GM21526 (cell line): ENCODE data around the gene ZNF215.
"Not testable (repeated sequence)": the region's sequence is repeated elsewhere in the genome, so short reads cannot be mapped to it uniquely, and the experiment has no call there.

Source experiments
- ATAC-seq: cut with Tn5 transposase; IDR thresholded peaks from one replicate; pipeline ENCODE4 v1.9.1; 2021; ENCODE audit warnings: moderate library complexity; ENCODE audit not compliant: unreplicated experiment, low FRiP score

ZNF215 gene

DNA sequence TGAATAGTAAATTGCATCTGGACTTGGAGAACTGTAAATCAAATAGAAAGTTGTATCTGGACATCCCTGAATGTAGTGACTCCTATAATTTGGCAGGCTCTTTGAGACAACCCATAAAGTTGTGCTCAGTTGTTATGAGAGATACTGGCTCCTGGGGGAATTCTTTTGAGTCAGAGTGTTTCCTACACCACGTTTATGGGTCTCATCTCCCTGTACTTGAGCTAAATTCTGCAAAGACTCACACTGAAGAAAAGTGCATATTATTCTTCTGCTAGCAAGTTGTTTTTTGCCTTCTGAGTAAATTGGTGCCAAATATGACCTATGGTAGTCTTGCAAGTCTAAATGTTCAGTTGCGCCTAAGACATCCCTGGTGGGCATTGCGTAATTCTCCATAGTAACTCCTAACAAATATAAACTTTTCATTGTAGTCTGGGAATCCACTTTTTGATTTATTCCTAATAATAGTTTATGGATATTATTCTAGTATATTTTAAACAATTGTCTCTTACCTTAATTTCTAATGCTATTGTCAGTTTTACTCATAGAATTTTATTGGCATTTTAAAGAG is 5.0 kb downstream of the ZNF215 start:
- ATAC-seq: no peak

DNA sequence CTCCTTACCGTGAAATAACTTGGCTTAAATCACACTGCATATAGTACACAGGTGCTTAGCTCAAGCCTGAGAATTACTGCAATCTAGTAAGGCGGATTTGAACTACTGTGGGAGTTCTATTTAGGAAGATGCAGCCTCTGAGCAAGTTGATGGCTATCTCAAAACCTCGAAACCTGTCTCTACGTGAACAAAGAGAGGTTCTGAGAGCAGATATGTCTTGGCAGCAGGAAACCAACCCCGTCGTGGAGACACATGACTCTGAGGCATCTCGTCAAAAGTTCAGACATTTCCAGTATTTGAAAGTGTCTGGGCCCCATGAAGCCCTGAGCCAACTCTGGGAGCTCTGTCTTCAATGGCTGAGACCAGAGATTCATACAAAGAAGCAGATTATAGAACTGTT is 5.9 kb downstream of the ZNF215 start:
- no peak for ATAC-seq

DNA sequence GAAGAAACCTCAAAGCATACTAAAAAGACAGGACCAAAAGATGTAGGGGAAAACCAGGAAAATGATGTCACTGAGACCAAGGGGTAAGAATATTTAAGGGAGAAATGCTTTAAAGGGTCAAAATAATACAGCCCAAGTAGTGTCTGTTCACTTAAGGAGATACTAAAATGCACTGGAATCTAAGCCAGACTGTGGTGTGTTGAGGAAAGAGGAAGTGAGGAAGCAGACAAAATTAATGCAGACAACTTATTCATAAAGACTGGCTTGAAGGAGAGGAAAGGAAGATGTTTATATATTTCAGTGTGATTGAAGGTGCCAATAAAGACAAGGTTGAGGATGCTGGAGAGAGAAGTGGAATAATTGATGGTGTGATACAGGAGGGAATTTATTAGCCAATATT is 15.7 kb downstream of the ZNF215 start:
- ATAC-seq: no peak

DNA sequence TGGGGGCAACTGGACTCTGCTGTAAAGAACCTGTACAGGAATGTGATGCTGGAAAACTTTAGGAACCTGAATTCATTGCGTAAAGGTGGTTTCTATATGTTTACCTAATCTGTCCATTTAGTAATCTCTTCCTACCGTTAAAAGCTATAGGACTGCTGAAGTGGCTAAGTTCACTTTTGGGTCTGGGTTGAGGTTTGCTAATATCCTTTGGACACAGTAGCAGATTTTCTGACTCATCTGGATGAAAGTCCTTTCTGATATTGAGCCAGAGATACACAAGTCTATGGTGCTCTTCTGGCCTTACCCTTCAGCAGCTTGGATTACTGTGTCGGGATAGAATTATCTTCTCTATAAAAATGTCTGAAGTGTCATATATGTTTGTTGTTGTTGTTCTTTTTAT is 16.9 kb downstream of the ZNF215 start:
- no peak for ATAC-seq

DNA sequence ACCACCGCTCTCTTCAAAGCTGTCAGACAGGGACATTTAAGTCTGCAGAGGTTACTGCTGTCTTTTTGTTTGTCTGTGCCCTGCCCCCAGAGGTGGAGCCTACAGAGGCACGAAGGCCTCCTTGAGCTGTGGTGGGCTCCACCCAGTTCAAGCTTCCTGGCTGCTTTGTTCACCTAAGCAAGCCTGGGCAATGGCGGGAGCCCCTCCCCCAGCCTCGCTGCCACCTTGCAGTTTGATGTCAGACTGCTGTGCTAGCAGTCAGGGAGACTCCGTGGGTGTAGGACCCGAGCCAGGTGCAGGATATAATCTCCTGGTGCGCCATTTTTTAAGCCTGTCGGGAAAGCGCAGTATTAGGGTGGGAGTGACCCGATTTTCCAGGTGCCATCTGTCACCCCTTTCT is 28.0 kb downstream of the ZNF215 start:
- ATAC-seq: not testable (repeated sequence)

DNA sequence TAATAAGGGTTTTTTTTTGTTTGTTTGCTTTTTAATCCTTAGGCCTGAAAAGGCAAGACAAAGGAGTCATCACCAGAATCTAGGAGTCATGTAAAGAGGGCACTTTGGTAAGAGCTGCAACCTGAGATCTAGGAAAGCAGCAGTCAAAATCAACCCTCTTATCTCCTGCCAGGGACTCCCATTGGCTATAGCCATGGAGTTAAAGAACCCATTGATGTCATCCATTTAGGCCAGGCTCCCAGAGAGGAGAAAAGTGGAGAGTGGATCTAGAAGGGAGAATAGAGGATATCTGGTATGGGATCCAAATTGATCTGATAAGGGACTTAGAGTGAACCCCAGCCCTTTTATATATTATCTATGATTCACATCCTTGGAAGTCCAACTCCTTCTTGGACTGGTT is 35.9 kb downstream of the ZNF215 start:
- ATAC-seq: no peak

DNA sequence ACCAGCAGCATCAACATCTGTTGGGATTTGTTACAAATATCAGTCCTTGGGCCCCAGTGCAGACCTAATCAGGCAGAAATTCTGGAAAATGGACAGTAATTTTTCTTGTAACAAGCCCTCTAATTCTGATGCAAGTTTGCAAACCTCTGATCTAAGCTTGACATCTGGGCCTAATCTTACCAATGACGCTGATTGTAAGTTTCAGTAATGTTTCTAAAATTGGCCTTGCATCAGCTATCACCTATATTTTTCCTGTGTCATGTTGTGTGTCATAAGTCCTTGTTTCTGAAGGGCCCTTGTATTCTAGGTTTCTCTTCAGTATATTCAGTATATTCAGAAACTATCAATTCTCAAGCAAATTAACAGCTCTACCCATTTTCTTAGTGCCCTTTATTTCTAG is 36.4 kb downstream of the ZNF215 start:
- ATAC-seq: peak; percentile 58

DNA sequence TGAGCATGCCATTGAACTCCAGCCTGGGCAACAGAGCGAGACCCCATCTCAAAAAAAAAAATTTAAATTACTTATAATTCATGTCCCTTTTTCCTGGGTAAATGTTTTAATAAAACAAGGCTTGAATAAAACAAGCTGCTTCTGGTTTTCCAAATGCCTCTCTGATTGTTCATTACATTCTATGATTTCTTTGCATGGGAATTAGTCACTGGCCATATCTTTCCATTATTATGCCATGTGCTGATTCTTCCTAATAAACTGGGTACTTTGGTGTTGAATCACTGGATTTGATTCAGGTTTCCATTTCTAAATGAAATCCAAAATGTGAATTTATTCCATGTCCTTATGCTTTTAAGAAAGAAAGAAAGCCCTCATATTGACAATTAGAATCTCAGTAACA is 42.6 kb downstream of the ZNF215 start:
- ATAC-seq: no peak

DNA sequence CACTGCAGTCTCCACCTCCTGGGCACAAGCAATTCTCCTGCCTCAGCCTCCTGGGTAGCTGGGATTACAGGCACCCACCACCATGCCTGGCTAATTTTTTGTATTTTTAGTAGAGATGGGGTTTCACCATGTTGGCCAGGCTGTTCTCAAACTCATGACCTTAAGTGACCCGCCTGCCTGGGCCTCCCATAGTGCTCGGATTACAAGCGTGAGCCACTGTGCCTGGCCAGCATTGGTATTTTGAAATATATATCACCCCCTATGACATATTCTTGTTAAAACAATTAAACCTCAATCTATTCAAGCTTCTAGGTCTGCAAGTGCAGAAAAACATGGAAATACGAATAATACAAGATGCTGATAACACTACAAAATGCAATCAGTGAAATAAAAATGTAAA is 43.6 kb downstream of the ZNF215 start:
- ATAC-seq: not testable (repeated sequence)

DNA sequence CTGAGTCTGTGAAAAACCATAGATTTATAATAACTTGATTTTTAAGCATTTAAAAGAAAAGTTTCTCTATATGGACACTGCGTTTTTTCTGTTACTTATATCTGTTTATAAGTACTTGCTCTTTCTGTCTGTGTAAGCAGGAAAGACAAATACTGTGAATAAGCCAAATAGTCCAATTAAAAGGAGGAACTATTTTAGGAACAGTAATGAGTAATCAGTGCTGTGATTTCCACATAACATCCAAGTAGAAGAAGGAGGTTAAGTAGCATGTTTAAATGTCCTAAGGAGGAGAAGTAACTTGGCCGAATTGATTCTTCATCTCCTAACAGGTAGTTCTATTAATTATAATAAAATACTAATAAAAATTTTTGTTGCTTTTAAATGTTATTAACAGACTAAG is 53.1 kb downstream of the ZNF215 start:
- no peak for ATAC-seq

DNA sequence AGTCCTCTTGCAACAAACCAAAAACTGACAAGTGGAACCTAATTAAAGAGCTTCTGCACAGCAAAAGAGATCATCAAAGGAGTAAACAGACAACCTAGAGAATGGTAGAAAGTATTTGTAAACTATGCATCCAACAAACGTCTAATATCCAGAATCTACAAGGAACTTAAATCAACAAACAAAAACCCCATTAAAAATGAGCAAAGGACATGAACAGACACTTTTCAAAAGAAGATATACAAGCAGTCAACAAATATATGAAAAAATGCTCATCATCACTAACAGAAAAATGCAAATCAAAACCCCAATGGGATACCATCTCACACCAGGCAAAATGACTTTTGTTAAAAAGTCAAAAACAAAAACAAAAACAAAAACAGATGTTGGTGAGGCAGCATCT is 60.3 kb downstream of the ZNF215 start:
- no peak for ATAC-seq

DNA sequence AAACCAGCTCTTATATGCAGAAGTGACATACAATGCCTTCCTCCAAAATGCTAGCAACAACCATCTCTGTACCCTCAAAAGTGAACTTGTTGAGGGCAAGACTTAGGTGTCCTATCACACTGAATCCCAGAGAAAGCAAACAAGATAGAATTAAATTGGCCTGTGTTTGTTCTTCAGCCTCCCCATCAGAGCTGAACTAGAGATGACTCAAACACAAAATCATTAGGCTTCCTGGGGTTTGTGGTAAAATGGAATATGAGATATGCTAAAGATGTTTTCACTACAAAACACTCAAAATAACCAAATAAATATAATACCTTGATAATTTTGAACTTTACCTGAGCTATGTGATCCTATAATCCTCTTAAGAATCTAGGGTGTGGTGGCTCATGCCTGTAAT is 62.3 kb downstream of the ZNF215 start:
- no peak for ATAC-seq

DNA sequence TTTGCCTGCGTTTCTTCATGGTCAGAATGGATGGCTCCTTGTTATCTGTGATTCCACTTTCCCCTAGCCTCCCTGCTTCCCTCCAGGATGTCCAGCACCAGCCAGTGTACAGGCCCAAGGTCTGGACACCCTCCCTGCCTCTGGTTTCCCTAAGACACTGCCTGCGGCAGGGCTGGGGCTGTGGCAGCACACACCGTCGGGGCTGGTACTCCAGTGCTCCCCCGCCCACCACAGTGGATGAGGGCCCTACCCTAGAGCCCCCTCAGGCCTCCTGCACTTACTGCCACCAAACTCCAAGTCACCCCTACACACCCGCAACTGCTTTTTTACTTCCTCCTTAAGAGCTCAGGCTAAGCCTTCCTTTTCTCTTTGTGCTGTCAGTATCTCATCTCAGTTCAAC is 65.0 kb downstream of the ZNF215 start:
- ATAC-seq: no peak

DNA sequence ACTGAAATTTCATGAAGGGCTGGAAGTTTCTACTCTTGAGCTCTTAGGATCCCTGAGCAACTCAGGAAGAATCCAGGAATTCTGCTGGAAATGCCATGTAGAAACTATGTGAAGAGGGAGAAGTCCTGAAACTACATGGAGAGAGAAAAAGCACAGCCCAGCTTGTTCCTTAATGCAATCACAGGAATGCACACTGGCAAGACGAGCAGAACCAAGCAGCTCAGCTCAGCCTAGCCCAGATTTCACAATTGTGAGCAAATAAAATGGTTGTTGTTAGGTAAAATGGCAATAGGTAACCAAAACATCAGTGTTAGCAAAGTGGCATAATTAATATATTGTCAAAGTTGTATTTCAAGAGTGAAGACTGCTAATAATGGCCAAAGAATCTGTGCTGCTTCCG is 65.8 kb downstream of the ZNF215 start:
- ATAC-seq: no peak

DNA sequence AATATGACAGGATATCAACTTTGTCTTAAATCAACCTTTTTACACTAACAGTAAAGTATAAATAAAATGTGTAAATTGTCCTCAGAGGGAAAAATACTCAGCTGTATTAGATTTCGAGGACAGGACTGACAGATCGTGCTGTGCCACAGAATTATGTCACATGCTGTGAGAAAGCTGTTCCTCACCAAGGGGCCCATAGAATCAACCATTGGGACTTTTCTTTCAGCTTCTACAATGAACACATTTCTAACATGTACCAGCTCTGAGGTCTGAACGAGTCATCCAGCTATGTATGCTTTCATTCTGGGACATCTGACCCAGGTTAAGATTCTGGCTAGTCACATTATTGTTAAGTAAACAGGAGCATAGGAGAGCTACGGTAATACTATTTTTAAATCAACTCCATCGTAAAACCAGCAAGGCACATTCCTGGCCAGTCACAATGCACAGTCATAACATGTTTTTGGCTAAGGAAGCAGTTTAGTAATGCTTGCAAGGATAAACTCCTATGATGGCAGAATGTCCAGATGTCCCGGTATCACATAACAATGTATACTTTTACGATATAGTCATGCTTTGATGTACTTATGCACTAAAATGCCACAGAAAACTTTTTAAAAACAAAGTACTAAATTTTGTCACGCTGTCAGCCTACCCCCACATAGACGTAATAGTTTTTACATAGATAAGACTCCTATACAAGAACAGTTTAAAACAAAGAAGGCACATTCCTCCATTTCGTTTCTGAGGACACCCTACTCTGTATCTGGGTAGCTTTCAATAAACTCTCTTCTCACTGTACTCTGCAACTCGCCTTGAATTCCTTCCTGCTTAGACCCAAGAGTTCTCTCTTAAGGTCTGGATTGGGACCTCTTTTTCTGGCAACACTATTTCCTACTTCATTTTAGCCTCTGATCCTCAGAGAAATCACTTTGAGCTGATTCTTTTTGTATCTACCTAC is 66.5 kb downstream of the ZNF215 start:
- no peak for ATAC-seq

DNA sequence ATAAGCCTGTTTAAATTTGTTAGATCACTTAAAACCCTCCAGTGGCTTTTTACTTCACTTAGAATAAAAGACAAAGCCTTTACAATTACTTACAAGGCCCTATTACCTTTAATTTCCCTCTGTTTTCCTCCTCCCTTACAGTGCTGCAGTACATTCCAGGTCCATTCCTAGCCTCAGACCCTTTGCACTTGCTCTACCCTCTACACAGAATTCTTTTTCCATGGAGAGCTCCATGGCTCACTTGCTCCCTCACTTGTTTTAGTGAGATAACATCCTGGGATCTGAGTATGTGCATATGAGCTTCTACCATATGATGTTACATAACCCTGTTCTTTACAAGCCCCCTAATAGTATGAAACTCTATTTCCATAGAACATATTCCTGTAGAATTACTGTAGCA is 69.5 kb downstream of the ZNF215 start:
- no peak for ATAC-seq

DNA sequence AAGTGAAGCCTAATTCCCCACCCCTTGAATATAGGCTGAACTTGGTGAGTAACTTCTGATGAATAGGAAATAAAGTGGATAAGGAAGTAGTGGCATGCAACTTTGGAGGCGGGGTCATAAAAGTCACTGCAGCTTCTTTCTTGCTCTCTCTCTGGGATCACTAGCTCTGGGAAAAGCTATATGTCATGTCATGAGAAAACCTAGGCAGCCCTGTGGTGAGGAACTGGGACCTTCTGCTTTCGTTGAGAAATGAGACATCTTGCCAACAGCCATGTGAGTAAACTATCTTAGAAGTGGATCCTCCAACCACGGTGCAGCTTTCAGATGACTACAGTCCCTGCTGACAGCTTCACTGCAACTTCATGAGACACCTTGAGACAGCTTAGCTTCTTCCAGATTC is 78.3 kb downstream of the ZNF215 start:
- no peak for ATAC-seq
